KOPT-K1 (cell line): ENCODE results near the gene SLC34A2.
"Not testable (repeated sequence)": the region's sequence is repeated elsewhere in the genome, so short reads cannot be mapped to it uniquely, and the experiment has no call there.

ENCODE experiments used
- H3K27ac ChIP-seq: fragments of 200-600 bp; sonication (generic); 2 replicates; pipeline ENCODE4 v1.5.1; 2016; ENCODE audit warnings: antibody characterized with exemption, mild to moderate bottlenecking, low read depth, low read length; ENCODE audit not compliant: poor library complexity, severe bottlenecking
- H3K36me3 ChIP-seq: fragments of 200-600 bp; sonication (generic); 2 replicates; pipeline ENCODE4 v1.5.1; 2017; ENCODE audit warnings: antibody characterized with exemption, mild to moderate bottlenecking, low read length, moderate library complexity; ENCODE audit not compliant: insufficient read depth
- H3K9me3 ChIP-seq: fragments of 200-600 bp; sonication (generic); 2 replicates; pipeline ENCODE4 v1.5.1; 2017; ENCODE audit warnings: antibody characterized with exemption, low read length, mild to moderate bottlenecking; ENCODE audit not compliant: insufficient read depth, poor library complexity, severe bottlenecking

SLC34A2 gene

GRCh38 chr4:25654971-25655963 is at the start of gene SLC34A2:
SLC34A2 (plus strand) TSS chr4:25655851; CDS start chr4:25662501, 6,650 bp downstream.
- no peaks in the 10 kb centered on the region for H3K9me3 ChIP-seq
- no peaks in the 10 kb centered on the region for H3K36me3 ChIP-seq
- H3K27ac ChIP-seq, result no peak within 1 kb of the TSS

- Histone ChIP-seq H3K36me3 (no peaks in the 10 kb centered on the region), H3K27ac (no peak overlapping the region), H3K9me3 (no peaks in the 10 kb centered on the region)
These were observed 47.0 kb upstream of the SLC34A2 start for GRCh38 chr4:25608644-25609043.

- Histone ChIP-seq H3K27ac (no peak overlapping the region), H3K9me3 (no peaks in the 10 kb centered on the region)
These were observed 45.7 kb upstream of the SLC34A2 start for GRCh38 chr4:25609976-25610375.

GRCh38 chr4:25613613-25614012 is 42.0 kb upstream of the SLC34A2 start:
- H3K9me3 ChIP-seq, H3K36me3 ChIP-seq, H3K27ac ChIP-seq: not testable (repeated sequence)

More at GRCh38 chr4:25609976-25610375, 45.7 kb upstream of the SLC34A2 start:
- no peaks in the 10 kb centered on the region for H3K36me3 ChIP-seq

GRCh38 chr4:25614807-25615206 is 40.8 kb upstream of the SLC34A2 start:
- Histone ChIP-seq H3K36me3 (no peaks in the 10 kb centered on the region), H3K9me3 (no peaks in the 10 kb centered on the region), H3K27ac (no peak overlapping the region)

- no peaks in the 10 kb centered on the region for H3K36me3 ChIP-seq
- H3K27ac ChIP-seq, result no peak overlapping the region
- H3K9me3 ChIP-seq, result no peaks in the 10 kb centered on the region
These were observed 34.4 kb upstream of the SLC34A2 start for GRCh38 chr4:25621027-25621930.

- H3K27ac ChIP-seq, result no peak overlapping the region
- no peaks in the 10 kb centered on the region for H3K36me3 ChIP-seq
- H3K9me3 ChIP-seq, result no peaks in the 10 kb centered on the region
These were observed 31.0 kb upstream of the SLC34A2 start for GRCh38 chr4:25624616-25625015.

GRCh38 chr4:25628451-25628850 is 27.2 kb upstream of the SLC34A2 start:
- Histone ChIP-seq H3K9me3 (no peaks in the 10 kb centered on the region), H3K27ac (no peak overlapping the region), H3K36me3 (no peaks in the 10 kb centered on the region)

- no peaks in the 10 kb centered on the region for H3K36me3 ChIP-seq
- no peaks in the 10 kb centered on the region for H3K9me3 ChIP-seq
- no peak overlapping the region for H3K27ac ChIP-seq
These were observed 23.5 kb upstream of the SLC34A2 start for GRCh38 chr4:25632135-25632534.

GRCh38 chr4:25633541-25633940 is 22.1 kb upstream of the SLC34A2 start:
- Histone ChIP-seq H3K27ac (no peak overlapping the region), H3K36me3 (no peaks in the 10 kb centered on the region), H3K9me3 (no peaks in the 10 kb centered on the region)

GRCh38 chr4:25635501-25635900 is 20.1 kb upstream of the SLC34A2 start:
- Histone ChIP-seq H3K36me3 (no peaks in the 10 kb centered on the region), H3K9me3 (no peaks in the 10 kb centered on the region), H3K27ac (no peak overlapping the region)

GRCh38 chr4:25637581-25638220 is 17.9 kb upstream of the SLC34A2 start:
- Histone ChIP-seq H3K9me3 (no peaks in the 10 kb centered on the region), H3K36me3 (no peaks in the 10 kb centered on the region), H3K27ac (no peak overlapping the region)

- Histone ChIP-seq H3K36me3 (no peaks in the 10 kb centered on the region), H3K9me3 (no peaks in the 10 kb centered on the region), H3K27ac (no peak overlapping the region)
These were observed 17.4 kb upstream of the SLC34A2 start for GRCh38 chr4:25638221-25638601.

- no peak overlapping the region for H3K27ac ChIP-seq
- no peaks in the 10 kb centered on the region for H3K9me3 ChIP-seq
- H3K36me3 ChIP-seq, result no peaks in the 10 kb centered on the region
These were observed 16.8 kb upstream of the SLC34A2 start for GRCh38 chr4:25638806-25639205.

- H3K27ac ChIP-seq, result no peak overlapping the region
- H3K36me3 ChIP-seq, result no peaks in the 10 kb centered on the region
- no peaks in the 10 kb centered on the region for H3K9me3 ChIP-seq
These were observed 5.3 kb upstream of the SLC34A2 start for GRCh38 chr4:25650311-25650710.
